Measurements from ENCODE around the gene ACTN3.
A peak's percentile ranks its signal among the peaks of the same experiment; 100 is the strongest.

DNA sequence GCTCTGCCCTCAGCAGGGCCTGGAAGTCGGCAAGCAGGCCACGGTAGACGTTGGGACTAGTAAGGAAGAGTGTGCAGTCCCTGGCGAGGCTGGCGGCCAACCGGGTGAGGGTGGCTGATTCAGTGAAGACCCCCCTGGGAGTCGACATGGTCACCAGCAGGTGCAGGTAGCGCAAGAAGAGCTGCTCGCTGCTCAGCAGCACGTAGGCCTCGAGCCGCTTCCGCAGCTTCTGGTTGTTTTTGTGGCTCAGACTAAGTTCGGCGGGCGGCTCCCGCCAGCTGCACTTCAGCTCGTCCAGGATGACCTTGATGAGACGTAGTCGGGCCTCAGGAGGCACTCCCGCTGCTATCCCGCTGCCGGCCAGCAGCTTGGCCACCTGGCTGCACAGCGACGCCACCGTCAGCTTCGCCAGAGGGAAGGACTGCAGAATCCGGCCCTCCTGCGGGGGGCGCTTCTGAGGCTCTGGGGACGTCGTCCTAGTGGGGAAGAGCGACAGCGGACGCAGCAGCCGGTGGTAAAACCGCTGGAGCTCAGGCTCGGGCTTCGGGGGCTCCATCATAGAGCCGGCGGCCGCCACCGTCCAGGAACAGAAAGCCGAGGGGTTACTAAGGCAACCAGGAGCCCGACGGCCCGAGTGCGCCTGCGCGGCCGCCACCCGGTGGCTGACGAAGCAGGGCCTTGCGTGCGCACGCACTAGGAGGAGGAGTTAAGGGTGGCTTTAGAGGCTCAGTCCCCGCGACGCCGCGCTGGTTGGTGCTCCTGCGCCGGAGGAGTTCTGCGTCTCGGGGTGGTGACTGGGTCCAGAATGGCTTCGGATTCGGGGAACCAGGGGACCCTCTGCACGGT is 46.0 kb downstream of the ACTN3 start, which contains the start of the genes CCDC87 and CCS:
- TF ChIP-seq, protein P1, sequence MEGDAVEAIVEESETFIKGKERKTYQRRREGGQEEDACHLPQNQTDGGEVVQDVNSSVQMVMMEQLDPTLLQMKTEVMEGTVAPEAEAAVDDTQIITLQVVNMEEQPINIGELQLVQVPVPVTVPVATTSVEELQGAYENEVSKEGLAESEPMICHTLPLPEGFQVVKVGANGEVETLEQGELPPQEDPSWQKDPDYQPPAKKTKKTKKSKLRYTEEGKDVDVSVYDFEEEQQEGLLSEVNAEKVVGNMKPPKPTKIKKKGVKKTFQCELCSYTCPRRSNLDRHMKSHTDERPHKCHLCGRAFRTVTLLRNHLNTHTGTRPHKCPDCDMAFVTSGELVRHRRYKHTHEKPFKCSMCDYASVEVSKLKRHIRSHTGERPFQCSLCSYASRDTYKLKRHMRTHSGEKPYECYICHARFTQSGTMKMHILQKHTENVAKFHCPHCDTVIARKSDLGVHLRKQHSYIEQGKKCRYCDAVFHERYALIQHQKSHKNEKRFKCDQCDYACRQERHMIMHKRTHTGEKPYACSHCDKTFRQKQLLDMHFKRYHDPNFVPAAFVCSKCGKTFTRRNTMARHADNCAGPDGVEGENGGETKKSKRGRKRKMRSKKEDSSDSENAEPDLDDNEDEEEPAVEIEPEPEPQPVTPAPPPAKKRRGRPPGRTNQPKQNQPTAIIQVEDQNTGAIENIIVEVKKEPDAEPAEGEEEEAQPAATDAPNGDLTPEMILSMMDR (conservative IDR thresholded peaks at IDR 0.05; ENCODE audit: low read length), result peak; percentile 83
- no peak for TF ChIP-seq EZH2phosphoT487 (IDR thresholded peaks at IDR 0.05; ENCODE audit: borderline replicate concordance)
